OCI-LY3 (cell line): ENCODE results near the gene SRSF7.

ENCODE experiments used
- CTCF ChIP-seq: fragments of 200-600, 300-600 bp; sonication (generic); IDR thresholded peaks from 2 replicates; pipeline ENCODE4 v1.5.1; 2014; ENCODE audit warnings: antibody characterized with exemption, low read length, low read depth
- EZH2phosphoT487 ChIP-seq: fragments of 200-600 bp; shearing (Covaris generic); IDR thresholded peaks from 2 replicates; pipeline ENCODE4 v1.6.1; 2018; ENCODE audit warnings: antibody characterized with exemption, mixed run types, low read depth

- no peak for TF ChIP-seq EZH2phosphoT487
- TF ChIP-seq CTCF = no peak
Measured at GRCh38 chr2:38700881-38701458, 50.2 kb downstream of the SRSF7 start.
